ENCODE measurements around the gene ARVCF.

DNA sequence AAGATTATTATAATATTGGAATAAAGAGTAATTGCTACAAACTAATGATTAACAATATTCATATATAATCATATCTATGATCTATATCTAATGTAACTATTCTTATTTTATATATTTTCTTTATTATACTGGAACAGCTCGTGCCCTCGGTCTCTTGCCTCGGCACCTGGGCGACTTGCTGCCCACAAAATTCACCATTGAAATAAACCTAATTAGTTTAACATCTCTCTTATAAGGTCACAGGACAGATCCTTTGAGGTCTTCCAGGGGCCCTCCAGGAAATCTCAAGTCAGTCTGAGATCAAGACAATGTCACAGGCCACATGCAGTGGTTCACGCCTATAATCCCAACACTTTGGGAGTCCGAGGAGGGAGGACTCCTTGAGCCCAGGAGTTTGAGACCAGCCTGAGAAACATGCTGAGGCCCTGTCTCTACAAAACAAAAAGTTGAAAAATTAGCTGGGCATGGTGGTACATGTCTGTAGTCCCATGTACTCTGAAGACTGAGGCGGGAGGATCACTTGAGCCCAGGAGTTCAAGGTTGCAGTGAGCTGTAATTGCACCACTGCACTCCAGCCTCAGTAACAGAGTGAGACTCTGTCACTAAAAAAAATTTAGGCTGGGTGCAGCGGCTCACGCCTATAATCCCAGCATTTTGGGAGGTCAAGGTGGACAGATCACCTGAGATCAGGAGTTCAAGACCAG is 68.4 kb downstream of the ARVCF start:
- TF ChIP-seq POLR2A (IDR thresholded peaks at IDR 0.05; ENCODE audit: low read depth, low read length) (no peak), POLR2AphosphoS5 (IDR thresholded peaks at IDR 0.05; ENCODE audit: low read depth, low read length) (no peak), TAF1 (IDR thresholded peaks at IDR 0.05; ENCODE audit: low read depth, low read length) (no peak), POU2F2 (IDR thresholded peaks at IDR 0.05; ENCODE audit: low read depth, low read length) (no peak), SPI1 (IDR thresholded peaks at IDR 0.05; ENCODE audit: low read depth, low read length) (no peak)
